ENCODE measurements around the gene RIC8A.

Gene RIC8A

GRCh38 chr11:208917-209260 lies 1.4 kb downstream of the RIC8A start:
- no peak for TF ChIP-seq POLR2A (IDR thresholded peaks at IDR 0.05; ENCODE audit: low read depth, low read length)
- no peak for DNase-seq (ENCODE audit: insufficient read length, low spot score)
- FAIRE-seq = no peak

- TF ChIP-seq POLR2A (IDR thresholded peaks at IDR 0.05; ENCODE audit: low read depth, low read length) = 0 out of 2 replicates have a peak, but pooled peaks have one; percentile 27
- FAIRE-seq (no peak), DNase-seq (ENCODE audit: insufficient read length, low spot score) (no peak)
These were observed 2.0 kb downstream of the RIC8A start for GRCh38 chr11:209275-210121.

GRCh38 chr11:210122-210802 lies 2.8 kb downstream of the RIC8A start:
- FAIRE-seq (no peak), DNase-seq (ENCODE audit: insufficient read length, low spot score) (peak; percentile 94)
- TF ChIP-seq POLR2A (IDR thresholded peaks at IDR 0.05; ENCODE audit: low read depth, low read length) = 0 out of 2 replicates have a peak, but pooled peaks have one; percentile 31

- FAIRE-seq (no peak), DNase-seq (ENCODE audit: insufficient read length, low spot score) (no peak)
- no peak for TF ChIP-seq POLR2A (IDR thresholded peaks at IDR 0.05; ENCODE audit: low read depth, low read length)
These were observed 3.3 kb downstream of the RIC8A start for GRCh38 chr11:210803-211180.

GRCh38 chr11:211295-211694 lies 3.8 kb downstream of the RIC8A start:
- DNase-seq (ENCODE audit: insufficient read length, low spot score) = no peak
- no peak for TF ChIP-seq POLR2A (IDR thresholded peaks at IDR 0.05; ENCODE audit: low read depth, low read length)
- FAIRE-seq = no peak

- no peak for FAIRE-seq
These were observed 4.2 kb downstream of the RIC8A start for GRCh38 chr11:211741-212140.

GRCh38 chr11:212150-213100 lies 4.9 kb downstream of the RIC8A start:
- DNase-seq (ENCODE audit: insufficient read length, low spot score) = no peak
- no peak for FAIRE-seq
- TF ChIP-seq POLR2A (IDR thresholded peaks at IDR 0.05; ENCODE audit: low read depth, low read length) = no peak

More at GRCh38 chr11:211741-212140, 4.2 kb downstream of the RIC8A start:
- no peak for TF ChIP-seq POLR2A (IDR thresholded peaks at IDR 0.05; ENCODE audit: low read depth, low read length)
- no peak for DNase-seq (ENCODE audit: insufficient read length, low spot score)

- TF ChIP-seq POLR2A (IDR thresholded peaks at IDR 0.05; ENCODE audit: low read depth, low read length) = no peak
- no peak for FAIRE-seq
These were observed 5.6 kb downstream of the RIC8A start for GRCh38 chr11:213111-213510.

GRCh38 chr11:214083-214482 lies 6.6 kb downstream of the RIC8A start:
- FAIRE-seq (no peak), DNase-seq (ENCODE audit: insufficient read length, low spot score) (no peak)
- TF ChIP-seq POLR2A (IDR thresholded peaks at IDR 0.05; ENCODE audit: low read depth, low read length) = no peak

More at GRCh38 chr11:213111-213510, 5.6 kb downstream of the RIC8A start:
- DNase-seq (ENCODE audit: insufficient read length, low spot score) = no peak

GRCh38 chr11:215581-216037 lies 8.1 kb downstream of the RIC8A start:
- TF ChIP-seq POLR2A (IDR thresholded peaks at IDR 0.05; ENCODE audit: low read depth, low read length) = no peak
- DNase-seq (ENCODE audit: insufficient read length, low spot score) (no peak), FAIRE-seq (no peak)

- no peak for DNase-seq (ENCODE audit: insufficient read length, low spot score)
- TF ChIP-seq POLR2A (IDR thresholded peaks at IDR 0.05; ENCODE audit: low read depth, low read length) = no peak
- FAIRE-seq = no peak
These were observed 8.8 kb downstream of the RIC8A start for GRCh38 chr11:216081-216974.

- TF ChIP-seq POLR2A (IDR thresholded peaks at IDR 0.05; ENCODE audit: low read depth, low read length) = no peak
- FAIRE-seq = no peak
- DNase-seq (ENCODE audit: insufficient read length, low spot score) = no peak
These were observed 10.2 kb downstream of the RIC8A start for GRCh38 chr11:217704-218103.
